HCT116 (cell line): ENCODE results near the gene ANAPC2. TPM values are rescaled to one million over a fixed set of nuclear protein-coding genes. Genes with fewer than 3 reads are reported as not detected.
A peak's percentile ranks its signal among the peaks of the same experiment; 100 is the strongest.

Source experiments
- ATAC-seq: fragments of 200-7000 bp; cut with Tn5 transposase; 2 replicates; pipeline ENCODE4 v1.9.1; 2020; ENCODE audit warnings: mild to moderate bottlenecking, moderate library complexity
- BruUV-seq: library from RNA; stranded (reverse); fragments of 400-500 nt; replicated peaks from 2 replicates; lab custom pipeline; 2021; lab: Mats Ljungman, UMichigan
- CTCF ChIA-PET: fragments of 300-600 bp; sonication (Branson Sonifier 250); formaldehyde crosslinking; loops from one replicate; lab custom pipeline; 2021; ENCODE audit warnings: antibody characterized with exemption; lab: Charles Lee
- POLR2A ChIA-PET: fragments of 300-600, 350-600 bp; sonication (Branson Sonifier 250); formaldehyde crosslinking; loops from one replicate; lab custom pipeline; 2021; ENCODE audit warnings: antibody characterized with exemption; lab: Charles Lee
- RAD21 ChIA-PET, 2 experiments: fragments of 300-600 bp; sonication (Branson Sonifier 250); formaldehyde crosslinking; loops; one replicate each; lab custom pipeline; 2023; ENCODE audit warnings: low total read pairs in 2 of 2; ENCODE audit not compliant: uncharacterized antibody in 2 of 2, unreplicated experiment in 2 of 2, low non-redundant PET in 1 of 2; lab: Charles Lee
- DNase-seq: peaks from one replicate; pipeline ENCODE4 v3.0.0-alpha.2; 2010; ENCODE audit warnings: low read depth, low spot score
- H2AFZ ChIP-seq: fragments of 200-600 bp; shearing (Covaris generic), sonication (generic); 2 replicates; pipeline ENCODE4 v1.6.1; 2017; ENCODE audit warnings: low read depth, mixed run types, mixed read lengths, antibody characterized with exemption, low read length; ENCODE audit not compliant: poor library complexity, severe bottlenecking
- H3K27ac ChIP-seq: 2 replicates; pipeline ENCODE4 v1.5.1; 2012; ENCODE audit warnings: low read depth, low read length
- H3K27me3 ChIP-seq: fragments of 200-600 bp; sonication (generic); 2 replicates; pipeline ENCODE4 v1.6.1; 2016; ENCODE audit warnings: mixed run types, low read length, mixed read lengths; ENCODE audit not compliant: insufficient read depth
- H3K36me3 ChIP-seq, 2 experiments: fragments of 200-500 bp in 1 of 2; fragments of 200-600 bp in 1 of 2; sonication (Bioruptor generic) in 1 of 2; sonication (generic) in 1 of 2; 2 replicates each; pipeline versions ENCODE4 v1.5.1 to v1.6.1; 2014 to 2016; ENCODE audit warnings: low read length in 2 of 2, inconsistent platforms in 1 of 2, mixed read lengths in 1 of 2, mixed run types in 1 of 2; ENCODE audit not compliant: insufficient read depth in 2 of 2, control insufficient read depth in 1 of 2
- H3K4me1 ChIP-seq, 2 experiments: fragments of 200-600 bp in 1 of 2; sonication (generic) in 1 of 2; 2 replicates each; pipeline versions ENCODE4 v1.5.1 to v1.6.1; 2012 to 2017; ENCODE audit warnings: low read length in 2 of 2, inconsistent platforms in 1 of 2, mild to moderate bottlenecking in 1 of 2, mixed read lengths in 1 of 2, mixed run types in 1 of 2, moderate library complexity in 1 of 2; ENCODE audit not compliant: insufficient read depth in 2 of 2, control insufficient read depth in 1 of 2
- H3K4me2 ChIP-seq: fragments of 200-600 bp; sonication (generic); 2 replicates; pipeline ENCODE4 v1.6.1; 2017; ENCODE audit warnings: mixed run types, low read length, mixed read lengths
- H3K4me3 ChIP-seq, 2 experiments: fragments of 200-600 bp in 1 of 2; sonication (generic) in 1 of 2; replicated peaks in 1 of 2; 2 replicates each; pipeline ENCODE4 v1.5.1; 2011 to 2016; ENCODE audit warnings: low read length in 2 of 2, control low read depth in 1 of 2, low read depth in 1 of 2, mild to moderate bottlenecking in 1 of 2, mixed read lengths in 1 of 2, mixed run types in 1 of 2
- H3K79me2 ChIP-seq: fragments of 200-600 bp; sonication (generic); 2 replicates; pipeline ENCODE4 v1.6.1; 2017; ENCODE audit warnings: mild to moderate bottlenecking, mixed run types, low read length, moderate library complexity, mixed read lengths; ENCODE audit not compliant: insufficient read depth
- H3K9ac ChIP-seq: fragments of 200-600 bp; sonication (generic); 2 replicates; pipeline ENCODE4 v1.6.1; 2016; ENCODE audit warnings: low read length, mixed read lengths
- H3K9me2 ChIP-seq: fragments of 200-600 bp; sonication (generic), shearing (Covaris generic); 2 replicates; pipeline ENCODE4 v1.6.1; 2017; ENCODE audit warnings: mixed run types, mild to moderate bottlenecking, moderate library complexity; ENCODE audit not compliant: insufficient read depth
- H3K9me3 ChIP-seq, 2 experiments: fragments of 200-500 bp in 1 of 2; fragments of 200-600 bp in 1 of 2; sonication (Bioruptor generic) in 1 of 2; sonication (generic) in 1 of 2; 2 replicates each; pipeline ENCODE4 v1.6.1; 2014 to 2017; ENCODE audit warnings: low read length in 2 of 2, mixed read lengths in 2 of 2, inconsistent platforms in 1 of 2, low read depth in 1 of 2, mild to moderate bottlenecking in 1 of 2, mixed run types in 1 of 2, moderate library complexity in 1 of 2; ENCODE audit not compliant: control insufficient read depth in 1 of 2, insufficient read depth in 1 of 2
- H4K20me1 ChIP-seq: fragments of 200-600 bp; sonication (generic), shearing (Covaris generic); 2 replicates; pipeline ENCODE4 v1.6.1; 2017; ENCODE audit warnings: mixed run types, mild to moderate bottlenecking, moderate library complexity; ENCODE audit not compliant: insufficient read depth
- CTCF ChIP-seq, 3 experiments: fragments of 200-600 bp in 1 of 3; sonication (generic) in 1 of 3; IDR thresholded peaks in 2 of 3; conservative IDR thresholded peaks in 1 of 3; 2 replicates each; pipeline ENCODE4 v1.5.1; 2012 to 2017; ENCODE audit warnings: low read depth in 2 of 3, low read length in 2 of 3, antibody characterized with exemption in 1 of 3, borderline replicate concordance in 1 of 3, control low read depth in 1 of 3, mild to moderate bottlenecking in 1 of 3, mixed read lengths in 1 of 3, mixed run types in 1 of 3, moderate library complexity in 1 of 3; ENCODE audit not compliant: insufficient read depth in 1 of 3
- JUND ChIP-seq: IDR thresholded peaks from 2 replicates; pipeline ENCODE4 v1.6.1; 2012
- MAX ChIP-seq: IDR thresholded peaks from 2 replicates; pipeline ENCODE4 v1.6.1; 2012
- SP1 ChIP-seq: IDR thresholded peaks from 2 replicates; pipeline ENCODE4 v1.6.1; 2012; ENCODE audit warnings: low read depth
- intact Hi-C: fragments of 100-400 bp; cut with micrococcal nuclease; formaldehyde crosslinking; loops from 2 replicates; pipeline ENCODE4 v1.10.0; 2022
- total RNA-seq: library from RNA; stranded (reverse); gene quantifications from one replicate; pipeline ENCODE4 v1.2.1, GENCODE V29; 2021; ENCODE audit not compliant: unreplicated experiment

Gene ANAPC2
- total RNA-seq, 1 experiment from 2014 or later, result 75.5 TPM

- Histone ChIP-seq H3K36me3 (peaks cover 0 to 3% of the 10 kb centered on the region in 2 experiments; a peak in 2 of 4 replicates), H3K9me3 (no peaks in the 10 kb centered on the region), H3K79me2 (no peaks in the 10 kb centered on the region; the same call in 1 of the 2 replicates), H3K27ac (no peak overlapping the region), H3K4me1 (peaks cover 0 to 15% of the 10 kb centered on the region in 2 experiments; a peak in 2 of 4 replicates), H2AFZ (no peak overlapping the region), H3K9me2 (no peaks in the 10 kb centered on the region), H3K4me3 (no peak overlapping the region), H3K9ac (no peak overlapping the region), H3K4me2 (no peak overlapping the region), H4K20me1 (no peaks in the 10 kb centered on the region), H3K27me3 (no peaks in the 10 kb centered on the region)
- TF ChIP-seq MAX, result no peak
- intact Hi-C loops, result no loop called here
- CTCF ChIA-PET, result interaction anchor here (0.6 kb wide), 1 partner anchor 27 kb away, joined by 5 read pairs; no protein-coding TSS in a partner anchor
- DNase-seq (no peak), ATAC-seq (no peak)
- POLR2A ChIA-PET, result interaction anchor here (1.5 kb wide), 1 partner anchor 28 kb away, joined by 4 read pairs; no protein-coding TSS in a partner anchor
- BruUV-seq, result no TSS peak
- RAD21 ChIA-PET, result no interaction called here
Measured at GRCh38 chr9:137178201-137178938, 10.0 kb downstream of the ANAPC2 start.

- ATAC-seq (peak; percentile 51), DNase-seq (no peak)
- Histone ChIP-seq H3K4me3 (no peak overlapping the region), H3K4me2 (no peak overlapping the region), H3K9me3 (no peaks in the 10 kb centered on the region), H3K36me3 (peaks cover 0 to 3% of the 10 kb centered on the region in 2 experiments; a peak in 2 of 4 replicates), H4K20me1 (no peaks in the 10 kb centered on the region), H3K4me1 (peaks cover 0 to 15% of the 10 kb centered on the region in 2 experiments; a peak in 2 of 4 replicates), H3K27me3 (no peaks in the 10 kb centered on the region), H3K9ac (no peak overlapping the region), H3K79me2 (no peaks in the 10 kb centered on the region), H2AFZ (no peak overlapping the region), H3K27ac (no peak overlapping the region; the same call in 1 of the 2 replicates), H3K9me2 (no peaks in the 10 kb centered on the region)
- ChIA-PET POLR2A (interaction anchor here (0.7 to 1.5 kb wide), 3 partner anchors 8 to 26 kb away, joined by 3 to 4 read pairs (median 4); no protein-coding TSS in a partner anchor), CTCF (no interaction called here), RAD21 (no interaction called here)
- intact Hi-C loops, result no loop called here
- TF ChIP-seq SP1 (no peak), JUND (no peak), CTCF (IDR thresholded peaks at IDR 0.05 in 2 of 3, conservative IDR thresholded peaks at IDR 0.05 in 1 of 3; ENCODE audit: borderline replicate concordance in 1 of 3, insufficient read depth in 1 of 3, low read depth in 2 of 3, low read length in 2 of 3) (peak in 2 of 3 experiments; percentile 36 to 37; a peak in 3 of 6 replicates)
- BruUV-seq, result no TSS peak
Measured at GRCh38 chr9:137176302-137177182, 11.8 kb downstream of the ANAPC2 start.
